Uterus (tissue), 2 donors: ENCODE measurements around the gene TWIST2.

Source experiments
- CTCF ChIP-seq, 4 experiments: fragments of 200-600 bp in 2 of 4; fragments of 450-650 bp in 2 of 4; sonication (generic) in 2 of 4; IDR thresholded peaks; one replicate each; pipeline ENCODE4 v1.5.1; 2016 to 2019; ENCODE audit warnings: antibody characterized with exemption in 4 of 4, mild to moderate bottlenecking in 2 of 4, moderate library complexity in 1 of 4
- POLR2A ChIP-seq, 2 donors: fragments of 450-650 bp; IDR thresholded peaks; one replicate each; pipeline ENCODE4 v1.6.1; 2016; ENCODE audit warnings: antibody characterized with exemption in 2 of 2, mild to moderate bottlenecking in 1 of 2, moderate library complexity in 1 of 2

- no peak for TF ChIP-seq CTCF (IDR thresholded peaks at IDR 0.05)
- no peak for TF ChIP-seq POLR2A (IDR thresholded peaks at IDR 0.05)
Measured at GRCh38 chr2:238930216-238930615, 82.3 kb downstream of the TWIST2 start.
